Stomach (tissue), 9 donors: ENCODE data around the gene LYAR. TPM values are rescaled to one million over a fixed set of nuclear protein-coding genes. Genes with fewer than 3 reads are reported as not detected.

Experiments
- DNase-seq, 2 donors: peaks; one replicate each; pipeline versions ENCODE4 v3.0.0 to v3.0.0-alpha.2; 2013 to 2019
- H3K27ac ChIP-seq, 5 donors: fragments of 200-600 bp in 4 of 5; sonication (generic) in 4 of 5; one replicate each; pipeline ENCODE4 v1.5.1; 2013 to 2019; ENCODE audit warnings: mild to moderate bottlenecking in 1 of 5, moderate library complexity in 1 of 5
- H3K27me3 ChIP-seq, 3 donors: fragments of 200-600 bp; sonication (generic); one replicate each; pipeline ENCODE4 v1.5.1; 2017 to 2019; ENCODE audit warnings: mixed run types in 1 of 3
- H3K36me3 ChIP-seq, 4 donors: fragments of 200-600 bp; sonication (generic); 1 replicate in 3 of 4; 2 replicates in 1 of 4; pipeline ENCODE4 v1.5.1; 2016 to 2019
- H3K4me1 ChIP-seq, 4 donors: fragments of 200-600 bp; sonication (generic); one replicate each; pipeline ENCODE4 v1.5.1; 2016 to 2019
- H3K4me3 ChIP-seq, 4 donors: fragments of 200-600 bp; sonication (generic) in 3 of 4; one replicate each; pipeline ENCODE4 v1.5.1; 2016 to 2019; ENCODE audit warnings: mild to moderate bottlenecking in 1 of 4
- H3K9me3 ChIP-seq, 4 donors: fragments of 200-600 bp; sonication (generic); one replicate each; pipeline ENCODE4 v1.5.1; 2016 to 2019
- CTCF ChIP-seq, 7 experiments: fragments of 450-650 bp in 4 of 7; fragments of 200-600 bp in 3 of 7; sonication (generic) in 3 of 7; IDR thresholded peaks; one replicate each; pipeline ENCODE4 v1.5.1; 2016 to 2019; ENCODE audit warnings: antibody characterized with exemption in 7 of 7, control low read depth in 2 of 7, mild to moderate bottlenecking in 1 of 7
- EP300 ChIP-seq: sonication (generic); formaldehyde crosslinking; IDR thresholded peaks from one replicate; pipeline ENCODE4 v1.6.1; 2017; ENCODE audit warnings: antibody characterized with exemption
- POLR2A ChIP-seq, 4 donors: fragments of 450-650 bp; IDR thresholded peaks; one replicate each; pipeline ENCODE4 v1.6.1; 2016; ENCODE audit warnings: antibody characterized with exemption in 4 of 4, control low read depth in 2 of 4, mild to moderate bottlenecking in 1 of 4, moderate library complexity in 1 of 4
- POLR2AphosphoS5 ChIP-seq, 3 donors: sonication (generic); formaldehyde crosslinking; IDR thresholded peaks; one replicate each; pipeline ENCODE4 v1.6.1; 2016; ENCODE audit warnings: antibody characterized with exemption in 3 of 3
- WGBS, 5 donors: extraction: QIAGEN DNeasy Blood & Tissue Kit in 3 of 5; methylation state at CpG; one replicate each; pipeline versions ENCODE4 v1.1.5 to v1.1.7; 2013 to 2018; 5-methylcytosine and 5-hydroxymethylcytosine counted together
- intact Hi-C: fragments of 100-400 bp; cut with DNase I; formaldehyde crosslinking; loops from one replicate; pipeline ENCODE4 v1.15.1; 2023; ENCODE audit warnings: low total_unique reads
- polyA plus RNA-seq, 3 donors: library from polyadenylated mRNA; stranded (reverse); fragments of 200-250 nt; gene quantifications; one replicate each; pipeline ENCODE4 v1.2.3, GENCODE V29; 2013
- total RNA-seq, 5 donors: library from RNA; depleted of rRNA; stranded (reverse); fragments of >200 nt; gene quantifications; one replicate each; pipeline versions ENCODE4 v1.1.0 to v1.2.3, GENCODE V29; 2014 to 2016
- donor health status: healthy with polysubstance abuse.
- donor health status: Bipolar disorder and iron deficiency.
- donor health status: healthy.

The LYAR gene
- total and polyA plus RNA-seq, 8 donors = 0.87 to 23.8 (median 8.5) TPM

- TF ChIP-seq EP300 (no peak), POLR2A (IDR thresholded peaks at IDR 0.05) (no peak), POLR2AphosphoS5 (IDR thresholded peaks at IDR 0.05) (no peak), CTCF (IDR thresholded peaks at IDR 0.05) (no peak)
- no peaks in the 10 kb centered on the region for H3K4me1 ChIP-seq
- H3K36me3 ChIP-seq = peaks cover 30 to 73% (median 69%) of the 10 kb centered on the region in 4 donors
- H3K9me3 ChIP-seq = no peaks in the 10 kb centered on the region
- H3K27me3 ChIP-seq = no peaks in the 10 kb centered on the region
- H3K27ac ChIP-seq = no peak overlapping the region
- 85 to 92% (median 88%) methylated on average over 4 of the region's 4 CpGs for WGBS, 5 donors
- DNase-seq = no peak
- H3K4me3 ChIP-seq = no peak overlapping the region
- intact Hi-C loops = no loop called here
Measured at GRCh38 chr4:4311193-4311592, 21.2 kb upstream of the LYAR start.

- Histone ChIP-seq H3K27ac (no peak overlapping the region), H3K4me3 (no peak overlapping the region), H3K4me1 (no peaks in the 10 kb centered on the region), H3K27me3 (no peaks in the 10 kb centered on the region), H3K9me3 (no peaks in the 10 kb centered on the region), H3K36me3 (peaks cover 13 to 54% (median 51%) of the 10 kb centered on the region in 4 donors)
- 80 to 90% (median 88%) methylated on average over 9 of the region's 9 CpGs for WGBS, 5 donors
- DNase-seq = no peak
- intact Hi-C loops = no loop called here
- no peak for TF ChIP-seq POLR2AphosphoS5 (IDR thresholded peaks at IDR 0.05)
- no peak for TF ChIP-seq POLR2A (IDR thresholded peaks at IDR 0.05)
- TF ChIP-seq EP300 = no peak
- TF ChIP-seq CTCF (IDR thresholded peaks at IDR 0.05) = no peak
Measured at GRCh38 chr4:4308800-4309441, 19.0 kb upstream of the LYAR start.

- intact Hi-C loops = no loop called here
- Histone ChIP-seq H3K27me3 (no peaks in the 10 kb centered on the region), H3K36me3 (peaks cover 17 to 56% (median 45%) of the 10 kb centered on the region in 4 donors), H3K4me1 (no peaks in the 10 kb centered on the region), H3K4me3 (no peak overlapping the region), H3K9me3 (no peaks in the 10 kb centered on the region), H3K27ac (no peak overlapping the region)
- 94 to 98% (median 96%) methylated on average over 11 of the region's 11 CpGs for WGBS, 5 donors
- TF ChIP-seq POLR2A (IDR thresholded peaks at IDR 0.05) = no peak
- DNase-seq = no peak
Measured at GRCh38 chr4:4306920-4307319, 17.0 kb upstream of the LYAR start.

GRCh38 chr4:4302416-4302815 is 12.5 kb upstream of the LYAR start:
- Histone ChIP-seq H3K4me1 (no peaks in the 10 kb centered on the region), H3K27ac (no peak overlapping the region), H3K27me3 (no peaks in the 10 kb centered on the region), H3K4me3 (no peak overlapping the region), H3K9me3 (no peaks in the 10 kb centered on the region), H3K36me3 (peaks cover 18 to 60% (median 38%) of the 10 kb centered on the region in 4 donors)
- 55 to 71% (median 70%) methylated on average over 6 of the region's 6 CpGs for WGBS, 5 donors
- TF ChIP-seq CTCF (IDR thresholded peaks at IDR 0.05) (no peak), POLR2AphosphoS5 (IDR thresholded peaks at IDR 0.05) (no peak), EP300 (no peak), POLR2A (IDR thresholded peaks at IDR 0.05) (no peak)
- DNase-seq = no peak
- intact Hi-C loops = no loop called here

- no peak for DNase-seq
- no peak overlapping the region for H3K4me3 ChIP-seq
- no peak overlapping the region for H3K27ac ChIP-seq
- H3K4me1 ChIP-seq = no peaks in the 10 kb centered on the region
- TF ChIP-seq EP300 (no peak), POLR2AphosphoS5 (IDR thresholded peaks at IDR 0.05) (no peak), CTCF (IDR thresholded peaks at IDR 0.05) (no peak), POLR2A (IDR thresholded peaks at IDR 0.05) (no peak)
- H3K36me3 ChIP-seq = peaks cover 13 to 56% (median 34%) of the 10 kb centered on the region in 4 donors
- H3K27me3 ChIP-seq = no peaks in the 10 kb centered on the region
- H3K9me3 ChIP-seq = no peaks in the 10 kb centered on the region
- 84 to 96% (median 92%) methylated on average over 5 of the region's 5 CpGs for WGBS, 5 donors
- intact Hi-C loops = no loop called here
Measured at GRCh38 chr4:4302001-4302400, 12.0 kb upstream of the LYAR start.
